Measurements from ENCODE around the gene TAX1BP3.

GRCh38 chr17:3639981-3640596, 28.3 kb downstream of the TAX1BP3 start:
- peak in 2 of 7 experiments; percentile 8 to 21 for TF ChIP-seq CTCF (IDR thresholded peaks at IDR 0.05)
- peak in 1 of 3 donors; percentile 23 for TF ChIP-seq POLR2A (IDR thresholded peaks at IDR 0.05)

Data from body of pancreas (tissue), 4 donors.